Skeletal muscle tissue (tissue), 4 donors: Measurements from ENCODE around the gene ASIC4. TPM values are rescaled to one million over a fixed set of nuclear protein-coding genes. Genes with fewer than 3 reads are reported as not detected.
A peak's percentile ranks its signal among the peaks of the same experiment; 100 is the strongest.

Experiments used
- H3K27ac ChIP-seq: one replicate; pipeline ENCODE4 v1.7.0; 2013; ENCODE audit warnings: mild to moderate bottlenecking, low read depth, low read length, inconsistent platforms
- H3K27me3 ChIP-seq, 3 donors: one replicate each; pipeline ENCODE4 v1.7.0; 2013; ENCODE audit warnings: low read length in 3 of 3; ENCODE audit not compliant: control insufficient read depth in 3 of 3, insufficient read depth in 3 of 3
- H3K36me3 ChIP-seq, 3 donors: one replicate each; pipeline ENCODE4 v1.7.0; 2013; ENCODE audit warnings: low read length in 3 of 3; ENCODE audit not compliant: control insufficient read depth in 3 of 3, insufficient read depth in 3 of 3
- H3K4me1 ChIP-seq, 3 donors: one replicate each; pipeline ENCODE4 v1.7.0; 2013; ENCODE audit warnings: low read length in 3 of 3, mild to moderate bottlenecking in 3 of 3; ENCODE audit not compliant: control insufficient read depth in 3 of 3, insufficient read depth in 3 of 3
- H3K4me3 ChIP-seq, 3 donors: one replicate each; pipeline ENCODE4 v1.7.0; 2013; ENCODE audit warnings: low read length in 3 of 3
- H3K9ac ChIP-seq, 3 donors: one replicate each; pipeline ENCODE4 v1.7.0; 2013; ENCODE audit warnings: low read length in 3 of 3, mild to moderate bottlenecking in 3 of 3, moderate library complexity in 2 of 3, low read depth in 1 of 3
- H3K9me3 ChIP-seq, 3 donors: one replicate each; pipeline ENCODE4 v1.7.0; 2013; ENCODE audit warnings: low read length in 3 of 3; ENCODE audit not compliant: control insufficient read depth in 3 of 3
- total RNA-seq: library from RNA; depleted of rRNA; stranded (reverse); fragments of >200 nt; gene quantifications from one replicate; pipeline ENCODE4 v1.2.3, GENCODE V29; 2014
- donor health status: Osteomylitis.

Gene ASIC4
- total RNA-seq, 1 donor from 2014 or later = not detected

DNA sequence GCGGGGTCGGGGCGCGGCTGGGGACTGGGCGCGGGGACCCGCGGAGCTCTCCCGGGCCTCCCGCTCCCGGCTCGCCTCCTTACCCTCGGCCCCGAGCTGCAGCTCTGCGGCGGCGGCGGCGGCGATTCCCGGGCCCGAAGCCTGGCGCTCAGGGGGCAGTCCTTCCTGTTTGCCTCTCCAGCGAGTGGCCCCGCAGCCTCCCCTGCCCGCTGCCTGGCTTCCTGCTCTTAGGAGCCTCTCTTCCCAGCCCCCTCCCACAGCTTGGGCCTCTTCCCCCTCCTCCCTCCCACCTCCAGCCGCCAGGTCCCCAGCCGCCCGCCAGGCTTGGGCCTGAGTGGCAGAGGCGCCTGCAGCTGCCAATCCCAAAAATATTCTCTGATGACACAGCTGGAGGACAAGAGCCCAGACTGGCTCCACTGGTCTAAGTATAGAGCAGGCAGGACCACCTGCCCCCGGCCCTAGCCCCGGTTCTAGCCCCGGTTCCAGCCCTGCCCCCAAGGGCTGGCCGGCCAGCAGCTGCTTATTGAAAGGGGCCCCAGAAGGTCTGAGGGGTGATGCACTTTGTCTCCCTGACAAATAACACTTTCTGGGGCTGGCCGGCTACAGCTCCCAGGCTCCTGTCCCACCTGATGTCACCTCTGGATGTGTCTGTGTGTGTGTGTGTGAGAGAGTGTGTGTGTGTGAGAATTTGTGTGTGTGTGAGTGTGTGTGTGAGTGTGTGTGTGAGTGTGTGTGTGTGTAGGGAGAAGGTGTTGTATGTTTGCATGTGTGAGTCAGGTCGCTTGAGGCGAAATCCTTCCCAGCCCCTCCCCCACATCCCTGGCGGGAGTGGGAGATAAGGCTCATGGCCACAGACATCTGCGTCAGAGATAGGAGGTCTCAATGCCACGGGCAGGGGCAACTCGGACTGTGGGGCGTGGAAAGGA is 57.3 kb downstream of the ASIC4 start, which contains the start of gene OBSL1:
TSS of gene OBSL1 (minus strand) at position 229 of the 926 bp plus-strand sequence. CDS start 307 bp downstream, outside the sequence.
- Histone ChIP-seq H3K36me3 (peaks cover 5 to 19% (median 14%) of the 10 kb centered on the region in 3 donors), H3K9me3 (no peaks in the 10 kb centered on the region), H3K27me3 (peaks cover 0 to 3% (median 0%) of the 10 kb centered on the region in 3 donors), H3K9ac (peak within 1 kb of the TSS; percentile 77 to 89 (median 83)), H3K4me3 (peak within 1 kb of the TSS; percentile 54 to 77 (median 76)), H3K4me1 (peaks cover 12 to 29% (median 25%) of the 10 kb centered on the region in 3 donors), H3K27ac (peak within 1 kb of the TSS; percentile 82)

DNA sequence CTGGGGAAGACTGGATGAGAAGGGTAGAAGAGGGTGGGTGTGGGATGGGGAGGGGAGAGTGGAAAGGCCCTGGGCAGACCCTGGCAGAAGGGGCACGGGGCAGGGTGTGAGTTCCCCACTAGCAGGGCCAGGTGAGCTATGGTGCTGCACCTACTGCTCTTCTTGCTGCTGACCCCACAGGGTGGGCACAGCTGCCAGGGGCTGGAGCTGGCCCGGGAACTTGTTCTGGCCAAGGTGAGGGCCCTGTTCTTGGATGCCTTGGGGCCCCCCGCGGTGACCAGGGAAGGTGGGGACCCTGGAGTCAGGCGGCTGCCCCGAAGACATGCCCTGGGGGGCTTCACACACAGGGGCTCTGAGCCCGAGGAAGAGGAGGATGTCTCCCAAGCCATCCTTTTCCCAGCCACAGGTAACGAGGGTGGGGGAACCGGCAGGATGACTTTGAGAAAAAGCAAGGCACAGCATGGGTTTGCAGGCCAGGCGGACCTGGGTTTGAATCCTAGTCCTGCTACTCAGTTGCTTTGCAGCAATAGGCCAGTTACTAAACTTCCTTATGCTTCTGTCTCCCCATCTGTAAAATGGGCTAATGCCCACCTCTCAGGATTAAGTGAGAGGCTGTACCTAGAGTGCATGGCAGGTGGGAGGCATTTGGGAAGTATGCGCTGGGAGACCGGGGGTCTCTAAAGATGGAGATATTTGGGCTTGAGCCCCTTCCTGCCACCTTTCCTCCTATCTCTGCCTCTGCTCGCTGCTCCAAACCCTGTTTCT is 58.1 kb downstream of the ASIC4 start, which contains the start of gene INHA:
TSS of gene INHA (plus strand) at position 74 of the 765 bp plus-strand sequence. CDS start at position 139, 65 bp downstream.
- peaks cover 12 to 29% (median 25%) of the 10 kb centered on the region in 3 donors for H3K4me1 ChIP-seq
- H3K4me3 ChIP-seq = peak within 1 kb of the TSS in 2 of 3 donors; percentile 65 to 76
- peak within 1 kb of the TSS; percentile 82 for H3K27ac ChIP-seq
- H3K27me3 ChIP-seq = peaks cover 0 to 8% (median 0%) of the 10 kb centered on the region in 3 donors
- peaks cover 0 to 12% (median 6%) of the 10 kb centered on the region in 3 donors for H3K36me3 ChIP-seq
- peak within 1 kb of the TSS; percentile 76 to 83 (median 81) for H3K9ac ChIP-seq
- no peaks in the 10 kb centered on the region for H3K9me3 ChIP-seq

DNA sequence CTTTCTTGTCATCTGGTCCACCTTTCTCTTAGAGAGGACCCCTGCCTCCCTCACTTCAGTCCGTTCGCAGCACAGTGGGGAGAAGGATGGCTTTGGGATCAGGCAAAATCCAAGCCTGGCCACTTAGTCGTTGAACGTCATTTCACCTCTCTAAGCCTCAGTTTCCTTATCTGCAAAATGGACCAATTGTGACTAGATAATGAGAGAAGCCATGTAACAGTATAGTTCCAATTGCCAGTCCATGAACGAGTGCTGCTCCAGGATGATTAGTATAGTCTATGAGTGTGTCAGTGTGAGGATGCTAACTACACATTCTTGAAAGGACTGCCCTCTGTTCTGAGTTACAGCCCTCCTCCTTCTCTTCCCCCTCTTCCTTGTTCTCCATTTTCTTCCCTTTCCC is 58.9 kb downstream of the ASIC4 start:
- H3K4me3 ChIP-seq = no peak overlapping the region
- peaks cover 0 to 5% (median 2%) of the 10 kb centered on the region in 3 donors for H3K36me3 ChIP-seq
- peaks cover 0 to 8% (median 0%) of the 10 kb centered on the region in 3 donors for H3K27me3 ChIP-seq
- H3K27ac ChIP-seq = no peak overlapping the region
- no peak overlapping the region for H3K9ac ChIP-seq
- no peaks in the 10 kb centered on the region for H3K9me3 ChIP-seq
- H3K4me1 ChIP-seq = peaks cover 12 to 29% (median 25%) of the 10 kb centered on the region in 3 donors

DNA sequence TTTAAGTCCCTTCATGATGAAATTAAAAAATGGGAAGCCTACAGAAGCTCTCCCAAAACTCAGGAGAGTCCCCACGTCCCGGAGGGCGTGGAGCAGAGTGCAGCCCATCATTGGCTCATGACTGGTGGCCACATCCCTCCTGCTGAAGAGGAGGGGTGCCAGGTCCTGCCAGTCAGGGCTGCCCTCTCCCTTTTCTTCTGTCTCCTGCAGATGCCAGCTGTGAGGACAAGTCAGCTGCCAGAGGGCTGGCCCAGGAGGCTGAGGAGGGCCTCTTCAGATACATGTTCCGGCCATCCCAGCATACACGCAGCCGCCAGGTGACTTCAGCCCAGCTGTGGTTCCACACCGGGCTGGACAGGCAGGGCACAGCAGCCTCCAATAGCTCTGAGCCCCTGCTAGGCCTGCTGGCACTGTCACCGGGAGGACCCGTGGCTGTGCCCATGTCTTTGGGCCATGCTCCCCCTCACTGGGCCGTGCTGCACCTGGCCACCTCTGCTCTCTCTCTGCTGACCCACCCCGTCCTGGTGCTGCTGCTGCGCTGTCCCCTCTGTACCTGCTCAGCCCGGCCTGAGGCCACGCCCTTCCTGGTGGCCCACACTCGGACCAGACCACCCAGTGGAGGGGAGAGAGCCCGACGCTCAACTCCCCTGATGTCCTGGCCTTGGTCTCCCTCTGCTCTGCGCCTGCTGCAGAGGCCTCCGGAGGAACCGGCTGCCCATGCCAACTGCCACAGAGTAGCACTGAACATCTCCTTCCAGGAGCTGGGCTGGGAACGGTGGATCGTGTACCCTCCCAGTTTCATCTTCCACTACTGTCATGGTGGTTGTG is 60.4 kb downstream of the ASIC4 start:
- Histone ChIP-seq H3K4me3 (no peak overlapping the region), H3K9ac (no peak overlapping the region), H3K27ac (no peak overlapping the region), H3K4me1 (peaks cover 15 to 29% (median 20%) of the 10 kb centered on the region in 3 donors), H3K36me3 (peaks cover 0 to 1% (median under 1%) of the 10 kb centered on the region in 3 donors), H3K9me3 (no peaks in the 10 kb centered on the region), H3K27me3 (peaks cover 0 to 8% (median 0%) of the 10 kb centered on the region in 3 donors)

DNA sequence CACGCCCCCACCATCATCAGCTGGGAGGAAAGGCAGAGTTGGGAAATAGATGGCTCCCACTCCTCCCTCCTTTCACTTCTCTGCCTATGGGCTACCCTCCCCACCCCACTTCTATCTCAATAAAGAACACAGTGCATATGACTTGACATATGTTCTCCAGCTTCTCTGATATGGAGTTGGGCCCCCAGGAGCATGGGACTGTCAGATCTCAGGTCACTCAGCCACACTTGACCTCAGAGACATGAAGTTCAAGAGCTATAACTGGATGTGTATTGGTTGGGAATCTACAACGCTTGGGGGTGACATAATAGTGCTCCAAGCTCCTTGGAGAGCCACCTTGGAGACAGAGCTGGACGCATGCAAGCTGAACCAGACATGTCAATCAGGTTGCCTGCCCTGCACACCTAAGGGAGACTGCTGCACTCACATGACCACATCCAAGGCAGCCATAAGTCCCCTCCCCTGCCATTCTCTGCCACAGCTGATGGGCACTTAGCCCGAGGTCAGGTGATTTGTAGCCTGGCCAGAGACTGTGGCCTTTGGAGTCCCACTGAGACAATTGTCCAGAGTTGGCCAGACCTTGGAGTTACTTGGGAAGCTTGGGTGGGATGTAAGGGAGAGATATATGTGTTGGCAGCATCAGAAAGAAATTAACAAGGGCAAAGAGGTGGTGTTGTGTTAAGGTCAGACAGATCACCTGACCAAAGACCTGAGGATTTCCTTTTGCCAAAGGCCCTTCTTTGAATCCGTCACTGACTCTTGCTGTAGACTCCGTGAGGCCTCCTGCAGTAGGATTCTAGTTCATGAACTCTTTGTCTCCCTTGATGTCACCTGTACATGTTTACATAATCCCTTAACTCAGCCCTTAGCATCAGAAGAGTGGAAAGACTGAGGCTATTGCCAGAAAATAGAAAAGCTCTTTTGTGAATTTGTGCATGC is 61.6 kb downstream of the ASIC4 start:
- Histone ChIP-seq H3K9ac (no peak overlapping the region), H3K4me1 (peaks cover 10 to 21% (median 16%) of the 10 kb centered on the region in 3 donors), H3K36me3 (no peaks in the 10 kb centered on the region), H3K4me3 (no peak overlapping the region), H3K9me3 (no peaks in the 10 kb centered on the region), H3K27me3 (peaks cover 0 to 8% (median 0%) of the 10 kb centered on the region in 3 donors), H3K27ac (no peak overlapping the region)

DNA sequence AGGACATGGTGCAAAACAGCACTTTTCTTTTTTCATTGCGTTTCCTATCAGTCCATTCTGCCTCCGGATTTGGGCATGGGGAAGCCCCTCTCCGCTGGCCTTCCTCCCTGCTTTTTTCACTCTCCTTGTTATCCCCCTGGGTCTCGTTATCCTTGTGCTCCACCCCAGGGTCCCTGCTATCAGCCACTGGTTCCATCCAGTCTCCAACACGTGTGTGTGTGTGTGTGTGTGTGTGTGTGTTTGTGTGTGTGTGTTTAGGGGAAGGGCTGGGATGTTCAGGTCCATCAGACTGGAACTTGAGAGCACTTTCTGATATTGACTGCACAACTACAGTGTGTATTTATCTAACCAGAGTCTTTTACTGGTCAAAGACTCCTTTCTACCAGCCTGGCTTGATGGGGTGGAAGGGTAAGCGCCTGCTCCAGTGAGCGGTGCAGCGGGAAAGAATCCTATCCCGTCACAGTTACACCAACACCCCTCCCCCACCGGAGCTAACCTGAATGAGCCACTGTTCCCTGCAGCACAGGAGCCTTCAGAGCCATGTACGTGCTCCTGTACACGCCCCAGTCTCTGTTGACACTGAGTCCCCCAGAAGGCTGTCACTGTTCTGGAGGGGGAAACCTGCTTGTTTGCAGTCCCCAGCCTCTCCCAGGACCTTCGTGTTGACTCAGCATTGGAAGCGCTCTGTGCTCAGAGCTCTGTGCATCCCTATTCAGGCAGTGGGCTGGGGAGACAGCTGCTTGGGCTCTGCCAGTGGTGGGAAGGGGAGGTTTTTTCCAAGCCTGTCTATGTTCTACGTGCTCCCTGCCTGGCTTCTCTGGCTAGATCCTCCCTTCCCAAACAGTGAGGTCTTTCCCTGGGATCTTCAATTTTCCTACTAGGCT is 62.5 kb downstream of the ASIC4 start:
- Histone ChIP-seq H3K4me1 (peaks cover 8 to 18% (median 14%) of the 10 kb centered on the region in 3 donors), H3K9ac (no peak overlapping the region), H3K27me3 (peaks cover 0 to 8% (median 0%) of the 10 kb centered on the region in 3 donors), H3K36me3 (no peaks in the 10 kb centered on the region), H3K4me3 (no peak overlapping the region), H3K9me3 (no peaks in the 10 kb centered on the region), H3K27ac (no peak overlapping the region)

DNA sequence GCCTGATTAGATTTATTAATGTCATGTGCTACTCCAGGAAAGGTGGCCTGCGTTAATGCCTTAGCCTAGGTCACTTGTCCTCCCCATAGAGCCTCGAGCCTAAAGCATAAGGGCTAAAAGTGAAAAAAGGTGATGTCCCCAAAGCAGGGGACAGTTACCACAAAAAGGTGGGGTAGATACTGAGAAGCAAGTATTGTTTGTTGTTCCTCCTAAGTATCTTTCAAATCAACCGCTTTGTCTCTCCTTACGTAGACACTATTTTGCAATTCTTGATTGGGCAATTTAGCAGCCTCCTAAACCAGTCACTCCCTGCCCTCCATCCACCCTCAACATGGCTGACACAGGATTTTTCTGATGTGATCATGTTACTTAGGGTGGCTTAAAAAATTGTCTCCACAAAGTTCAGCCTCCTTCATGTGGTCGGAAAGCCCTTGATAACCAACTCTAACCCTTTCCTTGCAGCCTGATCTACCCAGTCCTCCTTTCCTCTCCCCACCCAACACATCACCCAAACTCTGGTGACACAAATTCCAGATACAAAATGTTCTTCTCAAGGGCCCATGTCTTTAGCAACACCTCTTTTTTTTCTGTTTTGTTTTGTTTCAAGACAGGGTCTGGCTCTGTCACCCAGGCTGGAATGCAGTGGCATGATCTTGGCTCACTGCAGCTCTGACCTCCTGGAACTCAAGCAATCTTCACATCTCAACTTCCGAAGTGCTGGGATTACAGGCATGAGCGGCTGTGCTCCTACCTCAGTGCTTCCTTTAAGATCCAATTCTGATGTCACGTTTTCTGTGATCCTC is 64.7 kb downstream of the ASIC4 start:
- H3K9me3 ChIP-seq = no peaks in the 10 kb centered on the region
- H3K9ac ChIP-seq = no peak overlapping the region
- H3K4me3 ChIP-seq = no peak overlapping the region
- H3K27ac ChIP-seq = no peak overlapping the region
- H3K36me3 ChIP-seq = no peaks in the 10 kb centered on the region
- H3K27me3 ChIP-seq = peaks cover 0 to 8% (median 0%) of the 10 kb centered on the region in 3 donors
- peaks cover 3 to 13% (median 8%) of the 10 kb centered on the region in 3 donors for H3K4me1 ChIP-seq
